Dendritic cell treated with granulocyte-macrophage colony-stimulating factor and Interleukin-4, amounts not matched to agents 40 ng/mL and 50 ng/mL, for 4 days (primary cell): Measurements from ENCODE around the gene SEC23IP.

Experiments
- H3K27ac Mint-ChIP-seq: one replicate; pipeline ENCODE4 v1.8.0; 2022; ENCODE audit warnings: mild to moderate bottlenecking, mixed read lengths
- H3K27me3 Mint-ChIP-seq: one replicate; pipeline ENCODE4 v1.8.0; 2022; ENCODE audit warnings: mild to moderate bottlenecking, mixed read lengths
- H3K36me3 Mint-ChIP-seq: one replicate; pipeline ENCODE4 v1.8.0; 2022; ENCODE audit warnings: low read depth, mixed read lengths
- H3K4me1 Mint-ChIP-seq: one replicate; pipeline ENCODE4 v1.8.0; 2022; ENCODE audit warnings: low read depth, mixed read lengths
- H3K4me3 Mint-ChIP-seq: one replicate; pipeline ENCODE4 v1.8.0; 2022; ENCODE audit warnings: mild to moderate bottlenecking, moderate library complexity, mixed read lengths
- H3K9me3 Mint-ChIP-seq: one replicate; pipeline ENCODE4 v1.8.0; 2022; ENCODE audit warnings: mixed read lengths
- intact Hi-C: fragments of 100-400 bp; cut with micrococcal nuclease; formaldehyde crosslinking; loops from one replicate; pipeline ENCODE4 v1.15.0; 2022

Gene SEC23IP

GRCh38 chr10:119931871-119932270 is 39.3 kb downstream of the SEC23IP start:
- Mint-ChIP-seq H3K9me3 (no peaks in the 10 kb centered on the region), H3K36me3 (peaks cover 93% of the 10 kb centered on the region), H3K4me3 (no peak overlapping the region), H3K4me1 (no peaks in the 10 kb centered on the region), H3K27ac (no peak overlapping the region), H3K27me3 (no peaks in the 10 kb centered on the region)
- intact Hi-C loops = no loop called here

- no peaks in the 10 kb centered on the region for H3K27me3 Mint-ChIP-seq
- H3K36me3 Mint-ChIP-seq = peaks cover 92% of the 10 kb centered on the region
- intact Hi-C loops = no loop called here
- no peak overlapping the region for H3K27ac Mint-ChIP-seq
- H3K4me3 Mint-ChIP-seq = no peak overlapping the region
- H3K9me3 Mint-ChIP-seq = no peaks in the 10 kb centered on the region
- no peaks in the 10 kb centered on the region for H3K4me1 Mint-ChIP-seq
Observed at GRCh38 chr10:119932631-119933030, 40.1 kb downstream of the SEC23IP start.

GRCh38 chr10:119933179-119933578 is 40.6 kb downstream of the SEC23IP start:
- no peaks in the 10 kb centered on the region for H3K9me3 Mint-ChIP-seq
- no peaks in the 10 kb centered on the region for H3K4me1 Mint-ChIP-seq
- H3K27me3 Mint-ChIP-seq = no peaks in the 10 kb centered on the region
- H3K27ac Mint-ChIP-seq = no peak overlapping the region
- H3K4me3 Mint-ChIP-seq = no peak overlapping the region
- peaks cover 92% of the 10 kb centered on the region for H3K36me3 Mint-ChIP-seq
- intact Hi-C loops = no loop called here

GRCh38 chr10:119940487-119940886 is 48.0 kb downstream of the SEC23IP start:
- Mint-ChIP-seq H3K27me3 (no peaks in the 10 kb centered on the region), H3K4me1 (no peaks in the 10 kb centered on the region), H3K36me3 (peaks cover 92% of the 10 kb centered on the region), H3K9me3 (no peaks in the 10 kb centered on the region), H3K4me3 (no peak overlapping the region), H3K27ac (no peak overlapping the region)
- intact Hi-C loops = no loop called here

- Mint-ChIP-seq H3K27ac (no peak overlapping the region), H3K27me3 (no peaks in the 10 kb centered on the region), H3K9me3 (no peaks in the 10 kb centered on the region), H3K4me1 (no peaks in the 10 kb centered on the region), H3K36me3 (peaks cover 68% of the 10 kb centered on the region), H3K4me3 (no peak overlapping the region)
- intact Hi-C loops = no loop called here
Observed at GRCh38 chr10:119942973-119943372, 50.4 kb downstream of the SEC23IP start.

- peaks cover 40% of the 10 kb centered on the region for H3K36me3 Mint-ChIP-seq
- intact Hi-C loops = no loop called here
- H3K9me3 Mint-ChIP-seq = peaks cover 9% of the 10 kb centered on the region
- H3K27me3 Mint-ChIP-seq = no peaks in the 10 kb centered on the region
- H3K4me1 Mint-ChIP-seq = no peaks in the 10 kb centered on the region
- H3K27ac Mint-ChIP-seq = no peak overlapping the region
- no peak overlapping the region for H3K4me3 Mint-ChIP-seq
Observed at GRCh38 chr10:119945805-119946204, 53.3 kb downstream of the SEC23IP start.

GRCh38 chr10:119947300-119947699 is 54.8 kb downstream of the SEC23IP start:
- intact Hi-C loops = no loop called here
- no peaks in the 10 kb centered on the region for H3K27me3 Mint-ChIP-seq
- H3K9me3 Mint-ChIP-seq = peaks cover 9% of the 10 kb centered on the region
- H3K27ac Mint-ChIP-seq = no peak overlapping the region
- H3K4me3 Mint-ChIP-seq = no peak overlapping the region
- peaks cover 26% of the 10 kb centered on the region for H3K36me3 Mint-ChIP-seq
- H3K4me1 Mint-ChIP-seq = no peaks in the 10 kb centered on the region

GRCh38 chr10:119957451-119957850 is 64.9 kb downstream of the SEC23IP start:
- H3K27ac Mint-ChIP-seq = no peak overlapping the region
- no peaks in the 10 kb centered on the region for H3K36me3 Mint-ChIP-seq
- intact Hi-C loops = no loop called here
- H3K4me3 Mint-ChIP-seq = no peak overlapping the region
- no peaks in the 10 kb centered on the region for H3K4me1 Mint-ChIP-seq
- H3K27me3 Mint-ChIP-seq = peaks cover 7% of the 10 kb centered on the region
- H3K9me3 Mint-ChIP-seq = peaks cover 9% of the 10 kb centered on the region

- intact Hi-C loops = no loop called here
- Mint-ChIP-seq H3K27ac (no peak overlapping the region), H3K36me3 (no peaks in the 10 kb centered on the region), H3K27me3 (peaks cover 18% of the 10 kb centered on the region), H3K4me3 (no peak overlapping the region), H3K4me1 (no peaks in the 10 kb centered on the region), H3K9me3 (peaks cover 14% of the 10 kb centered on the region)
Observed at GRCh38 chr10:119962837-119963236, 70.3 kb downstream of the SEC23IP start.

GRCh38 chr10:119967066-119967465 is 74.5 kb downstream of the SEC23IP start:
- Mint-ChIP-seq H3K9me3 (peaks cover 14% of the 10 kb centered on the region), H3K4me3 (no peak overlapping the region), H3K4me1 (no peaks in the 10 kb centered on the region), H3K27ac (no peak overlapping the region), H3K36me3 (no peaks in the 10 kb centered on the region), H3K27me3 (peaks cover 15% of the 10 kb centered on the region)
- intact Hi-C loops = no loop called here

GRCh38 chr10:119969609-119970008 is 77.1 kb downstream of the SEC23IP start:
- intact Hi-C loops = no loop called here
- H3K9me3 Mint-ChIP-seq = peaks cover 14% of the 10 kb centered on the region
- H3K27me3 Mint-ChIP-seq = peaks cover 9% of the 10 kb centered on the region
- no peaks in the 10 kb centered on the region for H3K36me3 Mint-ChIP-seq
- H3K4me1 Mint-ChIP-seq = no peaks in the 10 kb centered on the region
- H3K27ac Mint-ChIP-seq = no peak overlapping the region
- H3K4me3 Mint-ChIP-seq = no peak overlapping the region

GRCh38 chr10:119970107-119970506 is 77.6 kb downstream of the SEC23IP start:
- Mint-ChIP-seq H3K4me3 (no peak overlapping the region), H3K9me3 (peaks cover 14% of the 10 kb centered on the region), H3K36me3 (no peaks in the 10 kb centered on the region), H3K4me1 (no peaks in the 10 kb centered on the region), H3K27ac (no peak overlapping the region), H3K27me3 (peaks cover 8% of the 10 kb centered on the region)
- intact Hi-C loops = no loop called here

- no peak overlapping the region for H3K4me3 Mint-ChIP-seq
- H3K27me3 Mint-ChIP-seq = peaks cover 8% of the 10 kb centered on the region
- intact Hi-C loops = no loop called here
- no peaks in the 10 kb centered on the region for H3K4me1 Mint-ChIP-seq
- peaks cover 14% of the 10 kb centered on the region for H3K9me3 Mint-ChIP-seq
- no peak overlapping the region for H3K27ac Mint-ChIP-seq
- H3K36me3 Mint-ChIP-seq = no peaks in the 10 kb centered on the region
Observed at GRCh38 chr10:119970963-119971362, 78.4 kb downstream of the SEC23IP start.

- H3K4me1 Mint-ChIP-seq = peaks cover 12% of the 10 kb centered on the region
- peaks cover 7% of the 10 kb centered on the region for H3K27me3 Mint-ChIP-seq
- no peaks in the 10 kb centered on the region for H3K36me3 Mint-ChIP-seq
- no peak overlapping the region for H3K27ac Mint-ChIP-seq
- H3K9me3 Mint-ChIP-seq = no peaks in the 10 kb centered on the region
- H3K4me3 Mint-ChIP-seq = no peak overlapping the region
- intact Hi-C loops = no loop called here
Observed at GRCh38 chr10:119973281-119973680, 80.8 kb downstream of the SEC23IP start.

- Mint-ChIP-seq H3K27me3 (peaks cover 10% of the 10 kb centered on the region), H3K4me1 (peaks cover 12% of the 10 kb centered on the region), H3K9me3 (no peaks in the 10 kb centered on the region), H3K27ac (no peak overlapping the region), H3K36me3 (no peaks in the 10 kb centered on the region), H3K4me3 (no peak overlapping the region)
- intact Hi-C loops = no loop called here
Observed at GRCh38 chr10:119976421-119976820, 83.9 kb downstream of the SEC23IP start.
